Thyroid gland (tissue), 4 donors: Measurements from ENCODE around the gene TK2. TPM values are rescaled to one million over a fixed set of nuclear protein-coding genes. Genes with fewer than 3 reads are reported as not detected.

ENCODE experiments used
- DNase-seq, 2 donors: peaks; one replicate each; pipeline ENCODE4 v3.0.0-alpha.2; 2019
- H3K27ac ChIP-seq, 3 donors: fragments of 200-600 bp; sonication (generic); 1 replicate in 2 of 3; 2 replicates in 1 of 3; pipeline ENCODE4 v1.5.1; 2016 to 2019; ENCODE audit warnings: mild to moderate bottlenecking in 1 of 3, moderate library complexity in 1 of 3
- H3K27me3 ChIP-seq: fragments of 200-600 bp; sonication (generic); one replicate; pipeline ENCODE4 v1.5.1; 2019
- H3K36me3 ChIP-seq, 2 donors: fragments of 200-600 bp; sonication (generic); one replicate each; pipeline ENCODE4 v1.5.1; 2016 to 2019
- H3K4me1 ChIP-seq, 2 donors: fragments of 200-600 bp; sonication (generic); one replicate each; pipeline ENCODE4 v1.5.1; 2017 to 2019
- H3K4me3 ChIP-seq, 3 donors: fragments of 200-600 bp; sonication (generic); replicated peaks in 1 of 3; 1 replicate in 2 of 3; 2 replicates in 1 of 3; pipeline ENCODE4 v1.5.1; 2016; ENCODE audit warnings: mild to moderate bottlenecking in 1 of 3
- H3K9me3 ChIP-seq: fragments of 200-600 bp; sonication (generic); one replicate; pipeline ENCODE4 v1.5.1; 2017
- CTCF ChIP-seq, 6 experiments: fragments of 200-600 bp in 3 of 6; fragments of 450-650 bp in 3 of 6; sonication (generic) in 3 of 6; IDR thresholded peaks; one replicate each; pipeline ENCODE4 v1.5.1; 2016 to 2019; ENCODE audit warnings: antibody characterized with exemption in 6 of 6, mild to moderate bottlenecking in 2 of 6, inconsistent platforms in 1 of 6, moderate library complexity in 1 of 6
- POLR2A ChIP-seq, 2 donors: fragments of 450-650 bp; IDR thresholded peaks; one replicate each; pipeline ENCODE4 v1.6.1; 2017; ENCODE audit warnings: antibody characterized with exemption in 2 of 2, mild to moderate bottlenecking in 2 of 2, moderate library complexity in 1 of 2
- WGBS, 2 donors: methylation state at CpG; one replicate each; pipeline ENCODE4 v1.1.5; 2017; 5-methylcytosine and 5-hydroxymethylcytosine counted together
- intact Hi-C: fragments of 100-400 bp; cut with DNase I; formaldehyde crosslinking; loops from one replicate; pipeline ENCODE4 v1.15.1; 2023
- total RNA-seq, 4 donors: library from RNA; depleted of rRNA; stranded (reverse); fragments of >200 nt; gene quantifications; one replicate each; pipeline ENCODE4 v1.2.3, GENCODE V29; 2016

The TK2 gene
- total RNA-seq, 4 donors from 2014 or later: 31.6 to 55.5 (median 46.6) TPM

GRCh38 chr16:66563574-66564334 lies 13.8 kb upstream of the TK2 start:
- Histone ChIP-seq H3K4me1 (peaks cover 0 to 4% of the 10 kb centered on the region in 2 donors), H3K9me3 (no peaks in the 10 kb centered on the region), H3K27me3 (no peaks in the 10 kb centered on the region), H3K4me3 (no peak overlapping the region), H3K27ac (no peak overlapping the region), H3K36me3 (peaks cover 0 to 8% of the 10 kb centered on the region in 2 donors)
- no peak for DNase-seq
- TF ChIP-seq CTCF (IDR thresholded peaks at IDR 0.05): no peak
- TF ChIP-seq POLR2A (IDR thresholded peaks at IDR 0.05): no peak
- 96 to 99% methylated on average over 2 of the region's 2 CpGs for WGBS, 2 donors
- intact Hi-C loops: no loop called here

GRCh38 chr16:66562986-66563385 lies 13.1 kb upstream of the TK2 start:
- Histone ChIP-seq H3K9me3 (no peaks in the 10 kb centered on the region), H3K27me3 (no peaks in the 10 kb centered on the region), H3K27ac (no peak overlapping the region), H3K4me1 (peaks cover 0 to 4% of the 10 kb centered on the region in 2 donors), H3K36me3 (peaks cover 0 to 8% of the 10 kb centered on the region in 2 donors), H3K4me3 (no peak overlapping the region)
- intact Hi-C loops: no loop called here
- WGBS, 2 donors: 89 to 96% methylated on average over 2 of the region's 2 CpGs
- no peak for DNase-seq
- TF ChIP-seq CTCF (IDR thresholded peaks at IDR 0.05) (no peak), POLR2A (IDR thresholded peaks at IDR 0.05) (no peak)

GRCh38 chr16:66562409-66562808 lies 12.5 kb upstream of the TK2 start:
- Histone ChIP-seq H3K4me1 (peaks cover 0 to 4% of the 10 kb centered on the region in 2 donors), H3K27ac (no peak overlapping the region), H3K4me3 (no peak overlapping the region), H3K9me3 (no peaks in the 10 kb centered on the region), H3K36me3 (peaks cover 0 to 8% of the 10 kb centered on the region in 2 donors), H3K27me3 (no peaks in the 10 kb centered on the region)
- intact Hi-C loops: no loop called here
- DNase-seq: no peak
- WGBS, 2 donors: 90% methylated on average over 1 of the region's 1 CpG
- TF ChIP-seq POLR2A (IDR thresholded peaks at IDR 0.05) (no peak), CTCF (IDR thresholded peaks at IDR 0.05) (no peak)

GRCh38 chr16:66561381-66562080 lies 11.6 kb upstream of the TK2 start:
- H3K27me3 ChIP-seq: no peaks in the 10 kb centered on the region
- no peaks in the 10 kb centered on the region for H3K9me3 ChIP-seq
- intact Hi-C loops: no loop called here
- DNase-seq: no peak
- no peak overlapping the region for H3K27ac ChIP-seq
- no peak overlapping the region for H3K4me3 ChIP-seq
- H3K36me3 ChIP-seq: peaks cover 0 to 5% of the 10 kb centered on the region in 2 donors
- TF ChIP-seq CTCF (IDR thresholded peaks at IDR 0.05): no peak
- TF ChIP-seq POLR2A (IDR thresholded peaks at IDR 0.05): no peak
- 90 to 96% methylated on average over 3 of the region's 3 CpGs for WGBS, 2 donors
- H3K4me1 ChIP-seq: peaks cover 0 to 4% of the 10 kb centered on the region in 2 donors

- intact Hi-C loops: no loop called here
- 87 to 94% methylated on average over 1 of the region's 1 CpG for WGBS, 2 donors
Measured at GRCh38 chr16:66560107-66560506, 10.2 kb upstream of the TK2 start.

More at GRCh38 chr16:66560107-66560506, 10.2 kb upstream of the TK2 start:
- DNase-seq: no peak
- Histone ChIP-seq H3K27ac (no peak overlapping the region), H3K27me3 (no peaks in the 10 kb centered on the region), H3K4me1 (peaks cover 0 to 4% of the 10 kb centered on the region in 2 donors), H3K36me3 (no peaks in the 10 kb centered on the region), H3K4me3 (no peak overlapping the region), H3K9me3 (no peaks in the 10 kb centered on the region)
- TF ChIP-seq POLR2A (IDR thresholded peaks at IDR 0.05) (no peak), CTCF (IDR thresholded peaks at IDR 0.05) (no peak)
